CD4-positive, CD25-positive, alpha-beta regulatory T cell (primary cell): ENCODE measurements around the gene NEDD9. TPM values are rescaled to one million over a fixed set of nuclear protein-coding genes. Genes with fewer than 3 reads are reported as not detected.

Experiments
- ATAC-seq, 2 donors: fragments of 150-1000 bp; cut with Tn5 transposase; one replicate each; pipeline ENCODE4 v1.10.0; 2021; ENCODE audit warnings: low read depth in 2 of 2, moderate number of reproducible peaks in 2 of 2, moderate library complexity in 1 of 2
- DNase-seq, 3 donors: peaks; one replicate each; pipeline versions ENCODE4 v3.0.0 to v3.0.0-alpha.2; 2012 to 2022; ENCODE audit warnings: mixed read lengths in 1 of 3
- H3K27ac ChIP-seq: one replicate; pipeline ENCODE4 v1.7.0; 2013; ENCODE audit warnings: mild to moderate bottlenecking, low read length; ENCODE audit not compliant: insufficient read depth, poor library complexity, severe bottlenecking
- H3K27me3 ChIP-seq: one replicate; pipeline ENCODE4 v1.7.0; 2013; ENCODE audit warnings: low read length; ENCODE audit not compliant: control insufficient read depth, insufficient read depth
- H3K36me3 ChIP-seq: one replicate; pipeline ENCODE4 v1.7.0; 2013; ENCODE audit warnings: mild to moderate bottlenecking, low read length, moderate library complexity; ENCODE audit not compliant: control insufficient read depth, insufficient read depth
- H3K4me1 ChIP-seq: 2 replicates; pipeline ENCODE4 v1.7.0; 2013; ENCODE audit warnings: mild to moderate bottlenecking, low read length; ENCODE audit not compliant: insufficient read depth, control insufficient read depth, poor library complexity, severe bottlenecking
- H3K4me3 ChIP-seq: one replicate; pipeline ENCODE4 v1.7.0; 2013; ENCODE audit warnings: low read depth, mild to moderate bottlenecking, low read length, moderate library complexity
- H3K9me3 ChIP-seq, 2 experiments: 1 replicate in 1 of 2; 2 replicates in 1 of 2; pipeline ENCODE4 v1.7.0; 2013; ENCODE audit warnings: low read length in 2 of 2, mild to moderate bottlenecking in 1 of 2, moderate library complexity in 1 of 2; ENCODE audit not compliant: control insufficient read depth in 2 of 2
- H3K27ac Mint-ChIP-seq, 3 donors: one replicate each; pipeline ENCODE4 v1.8.0; 2020 to 2022; ENCODE audit warnings: mild to moderate bottlenecking in 3 of 3, mixed read lengths in 3 of 3, moderate library complexity in 2 of 3
- H3K27me3 Mint-ChIP-seq: one replicate; pipeline ENCODE4 v1.8.0; 2022; ENCODE audit warnings: mild to moderate bottlenecking, mixed read lengths
- H3K36me3 Mint-ChIP-seq: one replicate; pipeline ENCODE4 v1.8.0; 2020; ENCODE audit warnings: mixed read lengths
- H3K4me1 Mint-ChIP-seq, 4 donors: one replicate each; pipeline ENCODE4 v1.8.0; 2020 to 2022; ENCODE audit warnings: mixed read lengths in 4 of 4, mild to moderate bottlenecking in 1 of 4
- H3K4me3 Mint-ChIP-seq, 4 donors: one replicate each; pipeline ENCODE4 v1.8.0; 2020 to 2022; ENCODE audit warnings: mild to moderate bottlenecking in 4 of 4, mixed read lengths in 4 of 4, moderate library complexity in 3 of 4
- H3K9me3 Mint-ChIP-seq, 7 donors: one replicate each; pipeline ENCODE4 v1.8.0; 2020 to 2022; ENCODE audit warnings: mixed read lengths in 7 of 7, mild to moderate bottlenecking in 3 of 7, moderate library complexity in 2 of 7
- polyA plus RNA-seq, 4 donors: library from polyadenylated mRNA; unstranded; fragments of 300-500 nt; fragmentation: Illumina TruSeq; gene quantifications; one replicate each; pipeline ENCODE4 v1.2.3, GENCODE V29; 2021
- total RNA-seq: library from RNA; stranded (reverse); gene quantifications from one replicate; pipeline ENCODE4 v1.2.3, GENCODE V29; 2022

Gene NEDD9
- total and polyA plus RNA-seq, 5 donors from 2014 or later, result 18.1 to 104 (median 20.0) TPM

GRCh38 chr6:11276228-11276627 lies 43.8 kb upstream of the NEDD9 start:
- peak overlapping the region in 2 of 3 donors; percentile 32 to 84 for H3K27ac Mint-ChIP-seq
- peaks cover 0 to 2% (median 0%) of the 10 kb centered on the region in 7 donors for H3K9me3 Mint-ChIP-seq
- ATAC-seq (no peak), DNase-seq (no peak)
- H3K36me3 ChIP-seq, result no peaks in the 10 kb centered on the region
- no peaks in the 10 kb centered on the region for H3K9me3 ChIP-seq
- peaks cover 26 to 60% (median 53%) of the 10 kb centered on the region in 4 donors for H3K4me1 Mint-ChIP-seq
- no peaks in the 10 kb centered on the region for H3K27me3 Mint-ChIP-seq
- H3K4me3 Mint-ChIP-seq, result peak overlapping the region in 1 of 4 donors; percentile 66
- peak overlapping the region; percentile 51 for H3K4me3 ChIP-seq
- H3K27me3 ChIP-seq, result no peaks in the 10 kb centered on the region
- H3K36me3 Mint-ChIP-seq, result peaks cover 34% of the 10 kb centered on the region
- H3K27ac ChIP-seq, result peak overlapping the region; percentile 38
- H3K4me1 ChIP-seq, result peaks cover 40% of the 10 kb centered on the region

GRCh38 chr6:11275598-11275997 lies 43.1 kb upstream of the NEDD9 start:
- H3K36me3 ChIP-seq, result no peaks in the 10 kb centered on the region
- Mint-ChIP-seq H3K4me1 (peaks cover 28 to 54% (median 52%) of the 10 kb centered on the region in 4 donors), H3K36me3 (peaks cover 35% of the 10 kb centered on the region), H3K27me3 (no peaks in the 10 kb centered on the region), H3K4me3 (peak overlapping the region; percentile 66 to 80 (median 72)), H3K27ac (peak overlapping the region in 2 of 3 donors; percentile 30 to 81), H3K9me3 (peaks cover 0 to 2% (median 0%) of the 10 kb centered on the region in 7 donors)
- peaks cover 40% of the 10 kb centered on the region for H3K4me1 ChIP-seq
- H3K4me3 ChIP-seq, result peak overlapping the region; percentile 51
- ATAC-seq, result peak; percentile 62 to 65
- H3K27ac ChIP-seq, result peak overlapping the region; percentile 56
- H3K27me3 ChIP-seq, result no peaks in the 10 kb centered on the region
- no peaks in the 10 kb centered on the region for H3K9me3 ChIP-seq
- peak in 2 of 3 donors; percentile 39 to 68 for DNase-seq

- peaks cover 32 to 49% (median 44%) of the 10 kb centered on the region in 4 donors for H3K4me1 Mint-ChIP-seq
- Histone ChIP-seq H3K4me1 (peaks cover 39% of the 10 kb centered on the region), H3K27ac (no peak overlapping the region), H3K36me3 (no peaks in the 10 kb centered on the region), H3K9me3 (no peaks in the 10 kb centered on the region), H3K27me3 (no peaks in the 10 kb centered on the region), H3K4me3 (no peak overlapping the region)
- H3K27me3 Mint-ChIP-seq, result no peaks in the 10 kb centered on the region
- H3K4me3 Mint-ChIP-seq, result no peak overlapping the region
- DNase-seq (no peak), ATAC-seq (no peak)
- peaks cover 0 to 2% (median 0%) of the 10 kb centered on the region in 7 donors for H3K9me3 Mint-ChIP-seq
- peaks cover 27% of the 10 kb centered on the region for H3K36me3 Mint-ChIP-seq
- no peak overlapping the region for H3K27ac Mint-ChIP-seq
Measured at GRCh38 chr6:11273406-11274065, 41.1 kb upstream of the NEDD9 start.

GRCh38 chr6:11272491-11273192 lies 40.2 kb upstream of the NEDD9 start:
- Mint-ChIP-seq H3K4me1 (peaks cover 29 to 40% (median 36%) of the 10 kb centered on the region in 4 donors), H3K27ac (no peak overlapping the region), H3K36me3 (peaks cover 27% of the 10 kb centered on the region), H3K4me3 (no peak overlapping the region), H3K27me3 (no peaks in the 10 kb centered on the region), H3K9me3 (peaks cover 0 to 2% (median 0%) of the 10 kb centered on the region in 7 donors)
- H3K27me3 ChIP-seq, result no peaks in the 10 kb centered on the region
- H3K4me1 ChIP-seq, result peaks cover 30% of the 10 kb centered on the region
- H3K9me3 ChIP-seq, result no peaks in the 10 kb centered on the region
- no peaks in the 10 kb centered on the region for H3K36me3 ChIP-seq
- H3K27ac ChIP-seq, result no peak overlapping the region
- ATAC-seq, result no peak
- no peak overlapping the region for H3K4me3 ChIP-seq
- DNase-seq, result no peak

GRCh38 chr6:11271228-11272020 lies 39.0 kb upstream of the NEDD9 start:
- Histone ChIP-seq H3K9me3 (no peaks in the 10 kb centered on the region), H3K36me3 (no peaks in the 10 kb centered on the region), H3K4me3 (no peak overlapping the region), H3K4me1 (peaks cover 18% of the 10 kb centered on the region), H3K27me3 (no peaks in the 10 kb centered on the region), H3K27ac (no peak overlapping the region)
- H3K27me3 Mint-ChIP-seq, result no peaks in the 10 kb centered on the region
- no peaks in the 10 kb centered on the region for H3K9me3 Mint-ChIP-seq
- peaks cover 20 to 28% (median 25%) of the 10 kb centered on the region in 4 donors for H3K4me1 Mint-ChIP-seq
- no peak overlapping the region for H3K27ac Mint-ChIP-seq
- H3K4me3 Mint-ChIP-seq, result no peak overlapping the region
- DNase-seq (no peak), ATAC-seq (no peak)
- H3K36me3 Mint-ChIP-seq, result peaks cover 27% of the 10 kb centered on the region

GRCh38 chr6:11270030-11271027 lies 37.9 kb upstream of the NEDD9 start:
- H3K4me1 Mint-ChIP-seq, result peaks cover 10 to 24% (median 15%) of the 10 kb centered on the region in 4 donors
- H3K9me3 Mint-ChIP-seq, result no peaks in the 10 kb centered on the region
- Histone ChIP-seq H3K4me1 (peaks cover 7% of the 10 kb centered on the region), H3K36me3 (no peaks in the 10 kb centered on the region), H3K27ac (no peak overlapping the region), H3K27me3 (no peaks in the 10 kb centered on the region), H3K4me3 (no peak overlapping the region), H3K9me3 (no peaks in the 10 kb centered on the region)
- peaks cover 32% of the 10 kb centered on the region for H3K36me3 Mint-ChIP-seq
- H3K27me3 Mint-ChIP-seq, result no peaks in the 10 kb centered on the region
- ATAC-seq, result no peak
- H3K27ac Mint-ChIP-seq, result peak overlapping the region in 1 of 3 donors; percentile 18
- DNase-seq, result no peak
- no peak overlapping the region for H3K4me3 Mint-ChIP-seq

- Histone ChIP-seq H3K27ac (no peak overlapping the region), H3K9me3 (no peaks in the 10 kb centered on the region), H3K4me3 (no peak overlapping the region), H3K36me3 (no peaks in the 10 kb centered on the region), H3K4me1 (no peaks in the 10 kb centered on the region), H3K27me3 (no peaks in the 10 kb centered on the region)
- ATAC-seq (no peak), DNase-seq (no peak)
- H3K36me3 Mint-ChIP-seq, result peaks cover 35% of the 10 kb centered on the region
- H3K9me3 Mint-ChIP-seq, result no peaks in the 10 kb centered on the region
- H3K4me3 Mint-ChIP-seq, result no peak overlapping the region
- no peak overlapping the region for H3K27ac Mint-ChIP-seq
- H3K27me3 Mint-ChIP-seq, result no peaks in the 10 kb centered on the region
- peaks cover 7 to 16% (median 10%) of the 10 kb centered on the region in 4 donors for H3K4me1 Mint-ChIP-seq
Measured at GRCh38 chr6:11268978-11269377, 36.5 kb upstream of the NEDD9 start.
